ENCODE results near the gene GALNT13.

Gene GALNT13

GRCh38 chr2:154130821-154131220, 259.1 kb downstream of the GALNT13 start:
- DNase-seq (ENCODE audit: low spot score), result no peak

GRCh38 chr2:154132827-154133226, 261.1 kb downstream of the GALNT13 start:
- no peak for DNase-seq (ENCODE audit: low spot score)

DNA sequence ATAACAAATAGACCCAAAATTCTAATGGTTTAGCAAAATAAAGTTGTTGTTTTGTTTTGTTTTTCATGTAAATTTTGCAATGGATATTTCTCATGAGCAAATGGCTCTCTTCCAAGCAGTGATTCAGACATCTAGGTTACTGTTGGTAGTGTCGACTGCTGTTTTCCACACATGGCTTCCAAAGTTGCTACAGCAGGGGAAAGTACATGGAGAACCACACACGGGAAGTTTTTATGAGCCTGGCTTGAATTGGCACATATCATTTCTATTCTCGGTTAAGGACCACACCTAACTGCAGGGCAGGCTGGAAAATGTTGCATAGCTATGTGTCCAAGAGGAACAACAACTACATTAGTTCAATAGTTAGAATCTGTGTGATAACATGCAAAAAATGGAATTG, 262.1 kb downstream of the GALNT13 start:
- no peak for DNase-seq (ENCODE audit: low spot score)

DNA sequence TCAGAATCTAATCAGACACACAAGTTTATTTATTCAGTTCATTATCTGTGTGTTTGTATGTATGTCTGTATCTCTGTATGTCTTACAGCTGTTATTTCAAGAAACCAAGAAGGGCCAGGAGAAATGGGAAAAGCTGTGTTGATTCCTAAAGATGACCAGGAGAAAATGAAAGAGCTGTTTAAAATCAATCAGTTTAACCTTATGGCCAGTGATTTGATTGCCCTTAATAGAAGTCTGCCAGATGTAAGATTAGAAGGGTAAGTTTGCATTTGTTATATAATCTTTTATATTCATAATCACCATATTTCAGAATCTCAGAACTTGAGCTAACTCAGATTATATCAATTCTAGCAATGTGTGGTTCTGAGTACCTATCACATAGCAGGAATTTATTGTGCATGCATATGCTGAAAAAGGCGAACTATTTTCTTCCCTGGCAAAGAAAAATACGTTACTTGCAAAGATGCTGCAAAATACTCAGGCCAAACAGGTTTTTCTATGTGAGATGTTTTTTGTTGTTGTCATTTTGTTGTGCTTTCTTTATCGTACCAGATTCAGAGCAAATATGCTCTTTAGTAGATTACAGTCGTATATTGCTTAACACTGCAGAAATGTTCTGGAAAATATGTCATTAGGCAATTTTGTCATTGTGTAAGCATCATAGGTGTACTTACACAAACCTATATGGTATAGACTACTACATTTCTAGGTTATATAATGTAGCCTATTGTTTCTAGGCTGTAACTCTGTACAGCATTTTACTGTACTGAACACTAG, 268.7 kb downstream of the GALNT13 start:
- no peak for DNase-seq (ENCODE audit: low spot score)

- DNase-seq (ENCODE audit: low spot score), result no peak
Observed at GRCh38 chr2:154142480-154142879, 270.8 kb downstream of the GALNT13 start.

DNA sequence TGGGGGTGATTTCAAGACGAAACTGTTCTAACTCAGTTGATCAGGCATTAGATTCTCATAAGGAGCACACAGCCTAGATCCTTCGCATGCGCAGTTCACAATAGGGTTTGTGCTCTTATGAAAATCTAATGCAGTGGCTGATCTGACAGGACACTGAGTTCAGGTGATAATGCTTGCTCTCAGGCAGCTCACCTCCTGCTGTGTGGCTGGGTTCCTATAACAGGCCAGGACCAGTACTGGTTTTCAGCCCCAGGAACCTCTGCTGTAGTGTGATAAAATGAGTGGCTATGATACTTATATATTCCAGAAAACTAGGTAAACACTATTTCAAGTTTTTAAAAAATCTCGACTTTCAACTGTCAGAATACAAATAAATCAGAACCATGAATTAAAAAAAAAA, 271.4 kb downstream of the GALNT13 start:
- DNase-seq (ENCODE audit: low spot score), result no peak

DNA sequence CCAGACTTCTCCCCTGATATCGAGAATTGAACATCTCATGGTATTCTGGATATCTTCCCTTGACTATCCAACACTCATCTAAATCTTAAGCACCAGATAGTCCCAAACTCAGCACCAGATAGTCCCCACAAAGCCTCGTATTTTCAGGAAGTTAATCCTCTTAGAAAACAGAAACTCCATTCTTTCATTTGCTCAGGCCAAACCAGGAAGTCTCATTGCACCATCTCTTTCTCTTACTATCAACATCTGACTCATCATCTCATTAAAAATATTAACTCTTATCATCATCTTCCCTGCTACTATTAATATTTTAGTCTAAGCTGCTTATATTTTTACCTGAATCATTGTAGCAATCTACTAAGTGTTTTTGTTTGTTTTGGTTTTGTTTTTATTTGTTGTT, 286.4 kb downstream of the GALNT13 start:
- DNase-seq (ENCODE audit: low spot score), result no peak

DNA sequence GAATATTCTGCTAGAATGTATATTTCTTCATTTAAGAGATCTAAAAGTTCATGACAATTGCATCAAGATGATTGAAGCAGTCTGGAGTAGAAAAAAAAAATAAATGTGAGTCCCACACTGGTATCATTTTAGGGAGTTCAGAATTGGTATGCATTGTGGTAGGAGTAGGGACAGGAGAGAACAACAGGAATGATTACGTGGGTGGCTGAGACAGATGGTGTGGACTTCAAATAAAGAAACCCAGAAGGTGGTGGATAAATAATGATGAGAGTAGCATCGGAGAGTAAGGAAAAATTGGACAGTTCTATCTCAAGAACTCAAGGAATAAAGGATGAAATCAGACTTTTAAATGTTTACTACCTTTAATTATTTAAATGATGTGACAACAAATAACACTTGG, 289.6 kb downstream of the GALNT13 start:
- no peak for DNase-seq (ENCODE audit: low spot score)

- no peak for DNase-seq (ENCODE audit: low spot score)
Observed at GRCh38 chr2:154170400-154170799, 298.7 kb downstream of the GALNT13 start.

- no peak for DNase-seq (ENCODE audit: low spot score)
Observed at GRCh38 chr2:154173164-154173563, 301.4 kb downstream of the GALNT13 start.

DNA sequence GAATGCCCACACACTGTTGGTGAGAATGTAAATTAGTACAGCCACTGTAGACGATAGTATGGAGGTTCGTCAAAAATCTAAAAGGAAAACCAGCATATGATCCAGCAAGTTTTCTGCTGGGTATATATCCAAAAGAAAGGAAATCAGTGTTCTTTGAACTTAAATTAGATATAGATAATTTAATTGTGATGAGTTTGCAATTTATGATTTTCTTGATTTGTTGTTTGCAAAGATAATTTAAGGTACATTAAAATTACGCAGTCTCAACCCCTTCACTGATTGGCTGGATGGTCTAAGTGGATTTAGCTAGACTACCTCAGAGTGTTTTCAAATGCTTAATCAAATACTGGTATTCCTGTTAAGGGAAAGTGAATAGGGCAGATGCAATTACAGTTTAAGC, 302.2 kb downstream of the GALNT13 start:
- no peak for DNase-seq (ENCODE audit: low spot score)

GRCh38 chr2:154182008-154182407, 310.3 kb downstream of the GALNT13 start:
- DNase-seq (ENCODE audit: low spot score), result no peak

- no peak for DNase-seq (ENCODE audit: low spot score)
Observed at GRCh38 chr2:154187948-154188347, 316.2 kb downstream of the GALNT13 start.

DNA sequence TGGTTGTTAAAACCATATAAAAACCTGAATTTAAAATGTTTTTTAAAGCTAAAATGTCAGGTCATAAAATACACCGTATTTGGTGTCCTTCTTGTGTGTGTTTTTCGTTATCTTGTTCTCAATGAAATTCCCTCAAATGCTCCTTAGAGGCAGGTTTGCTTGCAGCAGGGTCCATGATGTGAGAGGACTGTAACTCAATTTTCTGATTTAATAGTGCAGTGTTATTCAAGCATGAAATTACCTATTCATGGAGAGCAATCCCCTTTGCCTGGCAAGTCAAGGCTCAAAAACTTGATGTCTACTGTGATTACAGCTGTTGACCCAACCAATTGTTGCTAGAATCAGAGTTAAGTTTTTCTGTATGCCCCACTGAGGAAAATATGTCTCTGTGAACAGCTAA, 318.2 kb downstream of the GALNT13 start:
- no peak for DNase-seq (ENCODE audit: low spot score)

GRCh38 chr2:154193246-154193645, 321.5 kb downstream of the GALNT13 start:
- DNase-seq (ENCODE audit: low spot score), result no peak

- no peak for DNase-seq (ENCODE audit: low spot score)
Observed at GRCh38 chr2:154194909-154195643, 323.4 kb downstream of the GALNT13 start.

DNA sequence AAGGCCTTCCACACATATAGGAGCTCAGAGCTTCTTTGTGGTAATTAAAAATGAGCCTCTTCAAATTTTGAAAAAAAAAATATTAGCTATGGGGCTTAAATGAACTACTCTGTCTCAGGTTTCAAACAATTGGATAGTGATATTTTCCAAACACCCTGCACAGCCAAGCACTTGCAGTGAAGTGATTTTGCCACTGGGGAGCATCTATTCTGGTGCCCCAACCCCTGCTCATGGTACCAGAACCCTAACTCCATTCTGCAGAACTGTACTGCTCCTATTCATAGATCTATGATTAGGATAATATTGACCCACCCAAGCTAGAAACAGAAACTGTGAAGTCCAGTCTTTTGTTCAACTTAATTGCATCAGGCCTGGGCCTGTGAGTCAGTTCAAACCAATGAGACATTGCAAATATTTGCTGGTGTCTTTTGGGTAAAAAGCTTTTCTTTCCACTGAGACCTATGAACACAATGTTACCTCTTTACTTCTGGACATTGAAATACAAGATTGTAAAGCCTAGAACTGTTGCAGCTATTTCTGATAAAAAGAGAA, 324.0 kb downstream of the GALNT13 start:
- no peak for DNase-seq (ENCODE audit: low spot score)

- DNase-seq (ENCODE audit: low spot score), result no peak
Observed at GRCh38 chr2:154198866-154199265, 327.1 kb downstream of the GALNT13 start.

GRCh38 chr2:154203206-154203605, 331.5 kb downstream of the GALNT13 start:
- DNase-seq (ENCODE audit: low spot score), result no peak

GRCh38 chr2:154203902-154204301, 332.2 kb downstream of the GALNT13 start:
- DNase-seq (ENCODE audit: low spot score), result no peak

GRCh38 chr2:154207288-154208047, 335.7 kb downstream of the GALNT13 start:
- DNase-seq (ENCODE audit: low spot score), result no peak

DNA sequence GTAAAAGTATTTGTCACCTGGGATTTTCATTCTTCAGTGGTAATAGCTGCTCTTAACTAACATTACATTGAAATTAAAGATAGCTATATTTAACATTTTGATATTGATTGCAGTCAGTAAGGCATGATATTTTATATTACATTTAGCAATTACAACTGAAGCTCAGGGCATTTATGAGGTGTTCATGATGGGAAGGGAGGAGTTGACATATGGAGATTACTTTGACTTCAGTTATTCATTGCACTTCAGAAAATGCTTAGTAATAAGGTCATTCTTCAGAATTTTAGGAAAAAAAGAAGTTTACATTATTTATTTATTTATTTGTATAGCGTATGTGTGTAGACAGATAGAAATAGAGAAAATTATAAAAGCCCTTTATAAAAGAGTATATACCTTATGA, 352.0 kb downstream of the GALNT13 start:
- no peak for DNase-seq (ENCODE audit: low spot score)

GRCh38 chr2:154226931-154227330, 355.2 kb downstream of the GALNT13 start:
- no peak for DNase-seq (ENCODE audit: low spot score)

All from ecto neural progenitor cell (in vitro differentiated cells).